Breast epithelium (tissue), 4 donors: ENCODE measurements around the gene POU3F2. TPM values are rescaled to one million over a fixed set of nuclear protein-coding genes. Genes with fewer than 3 reads are reported as not detected.

Experiments
- DNase-seq, 2 donors: peaks; one replicate each; pipeline ENCODE4 v3.0.0-alpha.2; 2019; ENCODE audit warnings: low spot score in 2 of 2
- H3K27ac ChIP-seq, 2 donors: fragments of 200-600 bp; sonication (generic) in 1 of 2; one replicate each; pipeline ENCODE4 v1.5.1; 2016 to 2019; ENCODE audit warnings: mild to moderate bottlenecking in 1 of 2
- H3K27me3 ChIP-seq, 2 donors: fragments of 200-600 bp; sonication (generic) in 1 of 2; one replicate each; pipeline versions ENCODE4 v1.5.1 to v1.6.0; 2017 to 2019; ENCODE audit warnings: control low read depth in 1 of 2, mild to moderate bottlenecking in 1 of 2
- H3K36me3 ChIP-seq: fragments of 200-600 bp; one replicate; pipeline ENCODE4 v1.5.1; 2019
- H3K4me1 ChIP-seq, 2 donors: fragments of 200-600 bp; sonication (generic); one replicate each; pipeline ENCODE4 v1.5.1; 2016 to 2019; ENCODE audit warnings: control low read depth in 1 of 2
- H3K4me3 ChIP-seq, 3 donors: fragments of 200-600 bp; sonication (generic); 1 replicate in 2 of 3; 2 replicates in 1 of 3; pipeline ENCODE4 v1.5.1; 2016 to 2019; ENCODE audit warnings: mild to moderate bottlenecking in 3 of 3, moderate library complexity in 2 of 3
- H3K9me3 ChIP-seq, 2 donors: fragments of 200-600 bp; sonication (generic) in 1 of 2; one replicate each; pipeline ENCODE4 v1.5.1; 2016 to 2019; ENCODE audit warnings: control low read depth in 1 of 2
- CTCF ChIP-seq, 3 donors: fragments of 450-650 bp; IDR thresholded peaks; one replicate each; pipeline ENCODE4 v1.5.1; 2016 to 2017; ENCODE audit warnings: antibody characterized with exemption in 3 of 3, mild to moderate bottlenecking in 3 of 3, moderate library complexity in 3 of 3
- POLR2A ChIP-seq: fragments of 450-650 bp; IDR thresholded peaks from one replicate; pipeline ENCODE4 v1.6.1; 2016; ENCODE audit warnings: antibody characterized with exemption, mild to moderate bottlenecking, moderate library complexity
- POLR2AphosphoS5 ChIP-seq, 3 donors: sonication (generic); formaldehyde crosslinking; IDR thresholded peaks; one replicate each; pipeline ENCODE4 v1.6.1; 2017; ENCODE audit warnings: antibody characterized with exemption in 3 of 3
- intact Hi-C: fragments of 100-400 bp; cut with DNase I; formaldehyde crosslinking; loops from one replicate; pipeline ENCODE4 v1.15.1; 2023; ENCODE audit warnings: low total_unique reads
- total RNA-seq, 3 donors: library from RNA; depleted of rRNA; stranded (reverse); fragments of >200 nt; gene quantifications; one replicate each; pipeline ENCODE4 v1.1.0, GENCODE V29; 2016

POU3F2 gene
- total RNA-seq, 3 donors from 2014 or later = not detected

- Histone ChIP-seq H3K36me3 (no peaks in the 10 kb centered on the region), H3K27me3 (peaks cover 13 to 97% of the 10 kb centered on the region in 2 donors), H3K27ac (no peak overlapping the region), H3K9me3 (no peaks in the 10 kb centered on the region), H3K4me1 (peaks cover 7% of the 10 kb centered on the region in 2 donors), H3K4me3 (no peak overlapping the region)
- no peak for DNase-seq
- no peak for TF ChIP-seq CTCF (IDR thresholded peaks at IDR 0.05)
- no peak for TF ChIP-seq POLR2AphosphoS5 (IDR thresholded peaks at IDR 0.05)
- no peak for TF ChIP-seq POLR2A
- intact Hi-C loops = no loop called here
Measured at GRCh38 chr6:98838032-98838431, 3.7 kb downstream of the POU3F2 start.

- no peaks in the 10 kb centered on the region for H3K9me3 ChIP-seq
- intact Hi-C loops = no loop called here
- H3K4me1 ChIP-seq = peaks cover 7% of the 10 kb centered on the region in 2 donors
- H3K4me3 ChIP-seq = no peak overlapping the region
- no peaks in the 10 kb centered on the region for H3K36me3 ChIP-seq
- DNase-seq = no peak
- TF ChIP-seq POLR2AphosphoS5 (IDR thresholded peaks at IDR 0.05) = no peak
- H3K27ac ChIP-seq = no peak overlapping the region
- peaks cover 13 to 99% of the 10 kb centered on the region in 2 donors for H3K27me3 ChIP-seq
Measured at GRCh38 chr6:98838975-98839374, 4.6 kb downstream of the POU3F2 start.

GRCh38 chr6:98839781-98840361 lies 5.5 kb downstream of the POU3F2 start:
- Histone ChIP-seq H3K36me3 (no peaks in the 10 kb centered on the region), H3K27me3 (peaks cover 13 to 99% of the 10 kb centered on the region in 2 donors), H3K4me1 (peaks cover 7 to 14% of the 10 kb centered on the region in 2 donors), H3K9me3 (no peaks in the 10 kb centered on the region), H3K27ac (no peak overlapping the region), H3K4me3 (no peak overlapping the region)
- intact Hi-C loops = no loop called here
- DNase-seq = no peak
- no peak for TF ChIP-seq POLR2AphosphoS5 (IDR thresholded peaks at IDR 0.05)
- no peak for TF ChIP-seq POLR2A
- TF ChIP-seq CTCF (IDR thresholded peaks at IDR 0.05) = no peak

GRCh38 chr6:98840385-98840784 lies 6.0 kb downstream of the POU3F2 start:
- Histone ChIP-seq H3K36me3 (no peaks in the 10 kb centered on the region), H3K4me1 (peaks cover 9 to 13% of the 10 kb centered on the region in 2 donors), H3K27ac (no peak overlapping the region), H3K4me3 (no peak overlapping the region), H3K9me3 (no peaks in the 10 kb centered on the region), H3K27me3 (peaks cover 14 to 100% of the 10 kb centered on the region in 2 donors)
- TF ChIP-seq POLR2AphosphoS5 (IDR thresholded peaks at IDR 0.05) = no peak
- TF ChIP-seq CTCF (IDR thresholded peaks at IDR 0.05) = no peak
- no peak for TF ChIP-seq POLR2A
- no peak for DNase-seq
- intact Hi-C loops = no loop called here

- no peak for TF ChIP-seq CTCF (IDR thresholded peaks at IDR 0.05)
- no peak for TF ChIP-seq POLR2AphosphoS5 (IDR thresholded peaks at IDR 0.05)
- TF ChIP-seq POLR2A = no peak
- no peak overlapping the region for H3K27ac ChIP-seq
- peaks cover 9 to 98% of the 10 kb centered on the region in 2 donors for H3K27me3 ChIP-seq
- no peak for DNase-seq
- no peaks in the 10 kb centered on the region for H3K36me3 ChIP-seq
- peaks cover 6 to 9% of the 10 kb centered on the region in 2 donors for H3K4me1 ChIP-seq
- H3K4me3 ChIP-seq = no peak overlapping the region
- intact Hi-C loops = no loop called here
- no peaks in the 10 kb centered on the region for H3K9me3 ChIP-seq
Measured at GRCh38 chr6:98840996-98841513, 6.7 kb downstream of the POU3F2 start.
